Endothelial cell of umbilical vein (primary cell): Measurements from ENCODE around the gene C15orf62. TPM values are rescaled to one million over a fixed set of nuclear protein-coding genes. Genes with fewer than 3 reads are reported as not detected.

ENCODE experiments used
- BruUV-seq: library from RNA; stranded (reverse); fragments of 400-500 nt; replicated peaks from 2 replicates; lab custom pipeline; 2021; lab: Mats Ljungman, UMichigan
- CTCF ChIA-PET: fragments of 300-600, 350-600 bp; sonication (Branson Sonifier 250); formaldehyde crosslinking; loops from one replicate; lab custom pipeline; 2021; ENCODE audit warnings: antibody characterized with exemption, inconsistent platforms; lab: Charles Lee
- POLR2A ChIA-PET: fragments of 300-600, 350-600 bp; sonication (Branson Sonifier 250); formaldehyde crosslinking; loops from one replicate; lab custom pipeline; 2021; ENCODE audit warnings: antibody characterized with exemption, inconsistent platforms; lab: Charles Lee
- DNase-seq: peaks from one replicate; pipeline ENCODE4 v3.0.0-alpha.2; 2011; ENCODE audit warnings: low read depth, low spot score
- FAIRE-seq: peaks from 2 replicates; lab custom pipeline; 2011; peaks lifted over from hg19 to GRCh38; lab: Jason Lieb, UNC
- H2AFZ ChIP-seq: 2 replicates; pipeline ENCODE4 v1.6.0; 2012; ENCODE audit warnings: low read depth, low read length, control low read depth, inconsistent platforms
- H3K27ac ChIP-seq: 2 replicates; pipeline ENCODE4 v1.5.1; 2011; ENCODE audit warnings: low read depth, mild to moderate bottlenecking, control low read depth, low read length, moderate library complexity; ENCODE audit not compliant: insufficient read depth
- H3K27me3 ChIP-seq, 2 experiments: 2 replicates each; pipeline versions ENCODE4 v1.6.0 to v1.6.1; 2011; ENCODE audit warnings: low read length in 2 of 2, mixed read lengths in 1 of 2; ENCODE audit not compliant: control insufficient read depth in 2 of 2, insufficient read depth in 2 of 2
- H3K36me3 ChIP-seq, 2 experiments: 2 replicates in 1 of 2; 3 replicates in 1 of 2; pipeline ENCODE4 v1.5.1; 2011; ENCODE audit warnings: low read length in 2 of 2, mild to moderate bottlenecking in 1 of 2, moderate library complexity in 1 of 2; ENCODE audit not compliant: control insufficient read depth in 2 of 2, insufficient read depth in 2 of 2; ENCODE audit errors: extremely low read depth in 1 of 2
- H3K4me1 ChIP-seq: 3 replicates; pipeline ENCODE4 v1.5.1; 2011; ENCODE audit warnings: mild to moderate bottlenecking, low read length; ENCODE audit not compliant: control insufficient read depth, insufficient read depth; ENCODE audit errors: extremely low read depth
- H3K4me2 ChIP-seq: 2 replicates; pipeline ENCODE4 v1.6.1; 2011; ENCODE audit warnings: low read length, control low read depth, mixed read lengths; ENCODE audit not compliant: insufficient read depth
- H3K4me3 ChIP-seq, 3 experiments: fragments of 200-600 bp in 1 of 3; sonication (generic), shearing (Covaris generic) in 1 of 3; replicated peaks in 1 of 3; 2 replicates each; pipeline ENCODE4 v1.5.1; 2011 to 2016; ENCODE audit warnings: control low read depth in 3 of 3, low read length in 3 of 3, mild to moderate bottlenecking in 2 of 3, inconsistent platforms in 1 of 3, low read depth in 1 of 3, moderate library complexity in 1 of 3; ENCODE audit not compliant: insufficient read depth in 1 of 3
- H3K79me2 ChIP-seq: 2 replicates; pipeline ENCODE4 v1.6.0; 2012; ENCODE audit warnings: low read length, inconsistent platforms; ENCODE audit not compliant: control insufficient read depth, insufficient read depth
- H3K9ac ChIP-seq: replicated peaks from 2 replicates; pipeline ENCODE3; 2011; ENCODE audit warnings: low read length, control low read depth; ENCODE audit not compliant: insufficient read depth; ENCODE audit errors: extremely low read depth
- H3K9me1 ChIP-seq: replicated peaks from 3 replicates; pipeline ENCODE4 v1.6.0; 2011; ENCODE audit warnings: mild to moderate bottlenecking, low read length; ENCODE audit not compliant: control insufficient read depth, insufficient read depth; ENCODE audit errors: extremely low read depth
- H3K9me3 ChIP-seq: replicated peaks from 2 replicates; pipeline ENCODE4 v1.5.1; 2012; ENCODE audit warnings: low read length, inconsistent platforms; ENCODE audit not compliant: control insufficient read depth, insufficient read depth
- H4K20me1 ChIP-seq: replicated peaks from 2 replicates; pipeline ENCODE3; 2011; ENCODE audit warnings: mild to moderate bottlenecking, low read length; ENCODE audit not compliant: control insufficient read depth, insufficient read depth; ENCODE audit errors: extremely low read depth
- EZH2 ChIP-seq: IDR thresholded peaks from 2 replicates; pipeline ENCODE4 v1.6.1; 2012; ENCODE audit warnings: borderline replicate concordance, low read depth, mild to moderate bottlenecking, moderate library complexity, low read length, inconsistent platforms; ENCODE audit not compliant: severe bottlenecking
- FOS ChIP-seq: IDR thresholded peaks from 2 replicates; pipeline ENCODE4 v1.6.1; 2011; ENCODE audit warnings: mild to moderate bottlenecking, low read length, moderate library complexity, borderline replicate concordance; ENCODE audit not compliant: insufficient read depth
- GATA2 ChIP-seq: IDR thresholded peaks from 2 replicates; pipeline ENCODE4 v1.7.0; 2011; ENCODE audit warnings: low read depth, mild to moderate bottlenecking, moderate library complexity, mixed read lengths, low read length; ENCODE audit not compliant: insufficient read length, insufficient read depth
- JUN ChIP-seq: IDR thresholded peaks from 2 replicates; pipeline ENCODE4 v1.6.1; 2011; ENCODE audit warnings: borderline replicate concordance, low read depth; ENCODE audit not compliant: insufficient read length, insufficient read depth
- MYC ChIP-seq: IDR thresholded peaks from one replicate; pipeline ENCODE4 v1.6.1; 2011; ENCODE audit warnings: mild to moderate bottlenecking, low read depth, low read length
- POLR2A ChIP-seq: IDR thresholded peaks from 2 replicates; pipeline ENCODE4 v1.6.1; 2012; ENCODE audit warnings: low read depth, mild to moderate bottlenecking, control low read depth, low read length
- POLR2AphosphoS5 ChIP-seq: IDR thresholded peaks from 2 replicates; pipeline ENCODE4 v1.6.1; 2012; ENCODE audit warnings: low read depth, mild to moderate bottlenecking, control low read depth, low read length, moderate library complexity; ENCODE audit not compliant: insufficient read depth
- dilution Hi-C: fragments of 300-500 bp; cut with MboI; formaldehyde crosslinking; loops from one replicate; pipeline ENCODE4 v1.15.0; 2019; ENCODE audit warnings: low sequenced_read_pairs; ENCODE audit not compliant: extremely low pct_ligation_motif_present
- intact Hi-C: fragments of 100-400 bp; cut with micrococcal nuclease; formaldehyde crosslinking; loops from one replicate; pipeline ENCODE4 v1.10.0; 2022
- polyA plus RNA-seq, 4 experiments: library from polyadenylated mRNA; depleted of rRNA in 3 of 4; stranded (reverse) in 3 of 4; unstranded in 1 of 4; fragments of >200 nt; gene quantifications; 2 replicates each; pipeline versions ENCODE4 v1.2.1 to v1.2.3, GENCODE V29; 2011 to 2012; ENCODE audit warnings: missing spikeins in 1 of 4
- total RNA-seq: library from RNA; stranded (reverse); gene quantifications from 2 replicates; pipeline ENCODE4 v1.2.3, GENCODE V29; 2021
- TF ChIP-seq, protein P1 (sequence below): IDR thresholded peaks from 2 replicates; pipeline ENCODE4 v1.6.1; 2011; ENCODE audit not compliant: insufficient read depth, insufficient read length
- TF ChIP-seq, protein P2 (sequence below), 2 donors: IDR thresholded peaks; 1 replicate in 1 of 2; 2 replicates in 1 of 2; pipeline ENCODE4 v1.5.1; 2011; ENCODE audit warnings: low read length in 2 of 2, mild to moderate bottlenecking in 2 of 2, moderate library complexity in 2 of 2, control low read depth in 1 of 2, inconsistent platforms in 1 of 2, low read depth in 1 of 2; ENCODE audit not compliant: insufficient read depth in 1 of 2; ENCODE audit errors: extremely low read depth in 1 of 2

Gene C15orf62
- total and polyA plus RNA-seq, 2 donors (not counting 3 experiments of a cell fraction or from before 2014, with no cell fraction given) = 0.12 to 0.38 TPM

DNA sequence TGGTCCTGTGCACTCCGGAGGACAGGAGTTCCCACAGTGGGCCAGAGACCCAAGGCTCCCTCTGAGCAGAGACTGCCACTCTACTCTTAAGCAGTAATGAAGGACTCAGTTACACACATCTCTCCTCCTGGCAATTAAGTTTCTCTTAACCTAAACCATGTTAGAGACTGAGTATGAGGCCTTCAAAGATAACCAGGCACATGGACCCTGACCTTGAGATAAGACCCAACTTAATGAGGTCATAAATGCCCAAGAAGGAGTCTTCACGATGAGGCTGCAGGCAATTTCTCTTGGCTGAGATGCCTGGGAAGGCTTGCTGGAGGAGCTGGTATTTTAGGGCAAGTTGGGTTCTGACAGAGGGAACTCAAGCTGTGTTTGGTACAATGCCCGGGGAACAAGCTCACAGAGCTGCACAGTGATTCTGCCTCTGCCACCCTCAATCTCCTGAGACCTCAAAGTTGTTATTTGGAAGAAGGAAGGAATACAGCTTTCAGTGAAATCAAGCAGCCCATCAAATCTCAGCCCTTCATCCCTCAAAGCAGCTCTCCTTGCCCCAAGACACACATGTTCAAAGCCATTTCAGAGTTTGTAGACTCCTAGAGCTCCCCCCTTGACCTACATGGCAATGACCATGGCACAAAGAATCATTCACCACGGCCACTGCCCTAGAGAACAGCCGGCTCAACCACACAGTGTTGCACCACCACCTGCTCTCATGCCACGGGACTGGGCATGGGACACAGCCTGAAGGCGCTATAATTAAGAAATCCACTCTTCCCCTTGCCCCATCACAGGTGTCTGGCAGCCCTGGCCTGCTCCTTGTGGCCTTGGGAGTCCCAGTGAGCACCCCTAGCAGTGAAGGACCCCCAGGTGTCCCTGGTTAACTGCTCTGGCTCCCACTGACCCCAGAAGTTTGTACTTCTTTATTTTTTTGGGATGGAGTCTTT, 21.8 kb upstream of the C15orf62 start:
- no peak overlapping the region for H3K4me3 ChIP-seq
- H2AFZ ChIP-seq = no peak overlapping the region
- BruUV-seq = no TSS peak
- CTCF ChIA-PET = interaction anchor here (1.0 to 3.3 kb wide), 8 partner anchors 17 to 144 kb away, joined by 4 to 39 read pairs (median 8); partner anchors contain the start of genes C15orf62, DNAJC17, GCHFR and ZFYVE19
- FAIRE-seq = no peak
- TF ChIP-seq POLR2A = no peak
- TF ChIP-seq EZH2 = no peak
- TF ChIP-seq JUN = no peak
- no peak for TF ChIP-seq FOS
- no peak for TF ChIP-seq POLR2AphosphoS5
- no peak for TF ChIP-seq MYC
- TF ChIP-seq GATA2 = no peak
- TF ChIP-seq, protein P1, sequence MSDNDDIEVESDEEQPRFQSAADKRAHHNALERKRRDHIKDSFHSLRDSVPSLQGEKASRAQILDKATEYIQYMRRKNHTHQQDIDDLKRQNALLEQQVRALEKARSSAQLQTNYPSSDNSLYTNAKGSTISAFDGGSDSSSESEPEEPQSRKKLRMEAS = no peak
- TF ChIP-seq, protein P2, sequence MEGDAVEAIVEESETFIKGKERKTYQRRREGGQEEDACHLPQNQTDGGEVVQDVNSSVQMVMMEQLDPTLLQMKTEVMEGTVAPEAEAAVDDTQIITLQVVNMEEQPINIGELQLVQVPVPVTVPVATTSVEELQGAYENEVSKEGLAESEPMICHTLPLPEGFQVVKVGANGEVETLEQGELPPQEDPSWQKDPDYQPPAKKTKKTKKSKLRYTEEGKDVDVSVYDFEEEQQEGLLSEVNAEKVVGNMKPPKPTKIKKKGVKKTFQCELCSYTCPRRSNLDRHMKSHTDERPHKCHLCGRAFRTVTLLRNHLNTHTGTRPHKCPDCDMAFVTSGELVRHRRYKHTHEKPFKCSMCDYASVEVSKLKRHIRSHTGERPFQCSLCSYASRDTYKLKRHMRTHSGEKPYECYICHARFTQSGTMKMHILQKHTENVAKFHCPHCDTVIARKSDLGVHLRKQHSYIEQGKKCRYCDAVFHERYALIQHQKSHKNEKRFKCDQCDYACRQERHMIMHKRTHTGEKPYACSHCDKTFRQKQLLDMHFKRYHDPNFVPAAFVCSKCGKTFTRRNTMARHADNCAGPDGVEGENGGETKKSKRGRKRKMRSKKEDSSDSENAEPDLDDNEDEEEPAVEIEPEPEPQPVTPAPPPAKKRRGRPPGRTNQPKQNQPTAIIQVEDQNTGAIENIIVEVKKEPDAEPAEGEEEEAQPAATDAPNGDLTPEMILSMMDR (IDR thresholded peaks at IDR 0.05; ENCODE audit: extremely low read depth in 1 of 2, insufficient read depth in 1 of 2, low read depth in 1 of 2, low read length in 2 of 2) = no peak
- H3K9me3 ChIP-seq = no peaks in the 10 kb centered on the region
- no peaks in the 10 kb centered on the region for H3K9me1 ChIP-seq
- H3K4me1 ChIP-seq = no peaks in the 10 kb centered on the region
- no peaks in the 10 kb centered on the region for H4K20me1 ChIP-seq
- H3K4me2 ChIP-seq = no peak overlapping the region
- no peak overlapping the region for H3K27ac ChIP-seq
- peaks cover 8% of the 10 kb centered on the region for H3K79me2 ChIP-seq
- POLR2A ChIA-PET = interaction anchor here (1.5 kb wide), 1 partner anchor 20 kb away, joined by 6 read pairs; no protein-coding TSS in a partner anchor
- H3K36me3 ChIP-seq = peaks cover 4 to 19% of the 10 kb centered on the region in 2 experiments
- H3K27me3 ChIP-seq = no peaks in the 10 kb centered on the region
- intact Hi-C loops = no loop called here
- dilution Hi-C loops = no loop called here
- no peak for DNase-seq
- H3K9ac ChIP-seq = no peak overlapping the region
